HG03139 (cell line): ENCODE results near the gene TMPRSS4.

ENCODE experiments used
- ATAC-seq: cut with Tn5 transposase; IDR thresholded peaks from one replicate; pipeline ENCODE4 v1.9.1; 2021; ENCODE audit not compliant: unreplicated experiment

Gene TMPRSS4

GRCh38 chr11:118152020-118152551 lies 75.2 kb downstream of the TMPRSS4 start:
- ATAC-seq = no peak

- ATAC-seq = no peak
These were observed 75.9 kb downstream of the TMPRSS4 start, which contains the start of gene SCN4B for GRCh38 chr11:118152552-118153471. Gene SCN4B, minus strand, starts transcription at chr11:118152823. Its CDS starts 150 bp downstream, at chr11:118152673.

GRCh38 chr11:118153516-118153915 lies 76.6 kb downstream of the TMPRSS4 start:
- ATAC-seq = no peak

- no peak for ATAC-seq
These were observed 77.1 kb downstream of the TMPRSS4 start for GRCh38 chr11:118153976-118154375.

- ATAC-seq = no peak
These were observed 77.8 kb downstream of the TMPRSS4 start for GRCh38 chr11:118154641-118155040.

GRCh38 chr11:118155776-118156530 lies 79.1 kb downstream of the TMPRSS4 start:
- ATAC-seq = no peak

- ATAC-seq = no peak
These were observed 79.8 kb downstream of the TMPRSS4 start for GRCh38 chr11:118156531-118157185.

GRCh38 chr11:118157186-118157895 lies 80.5 kb downstream of the TMPRSS4 start:
- no peak for ATAC-seq

- no peak for ATAC-seq
These were observed 84.9 kb downstream of the TMPRSS4 start for GRCh38 chr11:118161786-118162185.

- ATAC-seq = no peak
These were observed 86.0 kb downstream of the TMPRSS4 start for GRCh38 chr11:118162846-118163245.

- ATAC-seq = no peak
These were observed 86.6 kb downstream of the TMPRSS4 start for GRCh38 chr11:118163494-118163893.

- ATAC-seq = no peak
These were observed 88.0 kb downstream of the TMPRSS4 start for GRCh38 chr11:118164885-118165284.

GRCh38 chr11:118166641-118167040 lies 89.8 kb downstream of the TMPRSS4 start:
- ATAC-seq = no peak

GRCh38 chr11:118167253-118167652 lies 90.4 kb downstream of the TMPRSS4 start:
- no peak for ATAC-seq

- ATAC-seq = no peak
These were observed 91.0 kb downstream of the TMPRSS4 start for GRCh38 chr11:118167906-118168305.

GRCh38 chr11:118168316-118168715 lies 91.4 kb downstream of the TMPRSS4 start:
- ATAC-seq = no peak

- ATAC-seq = no peak
These were observed 91.9 kb downstream of the TMPRSS4 start for GRCh38 chr11:118168751-118169150.

GRCh38 chr11:118169300-118170140 lies 92.6 kb downstream of the TMPRSS4 start:
- no peak for ATAC-seq

- no peak for ATAC-seq
These were observed 93.4 kb downstream of the TMPRSS4 start for GRCh38 chr11:118170231-118170630.

- no peak for ATAC-seq
These were observed 94.0 kb downstream of the TMPRSS4 start for GRCh38 chr11:118170882-118171268.
